ENCODE measurements around the gene RAB40C. TPM values are rescaled to one million over a fixed set of nuclear protein-coding genes. Genes with fewer than 3 reads are reported as not detected.

The RAB40C gene
- total and polyA plus RNA-seq, 2 donors (not counting 1 experiment from before 2014, with no cell fraction given): 12.7 to 26.9 TPM

- 95% methylated on average over 31 of the region's 33 CpGs for WGBS (ENCODE audit: insufficient coverage)
- Histone ChIP-seq H4K20me1 (ENCODE audit: control insufficient read depth, insufficient read depth, low read length, poor library complexity, severe bottlenecking) (no peaks in the 10 kb centered on the region), H3K27ac (ENCODE audit: low read length in 2 of 2) (no peak overlapping the region), H3K36me3 (replicated peaks in 1 of 2; ENCODE audit: control extremely low read depth in 1 of 2, control insufficient read depth in 1 of 2, extremely low read depth in 1 of 2, insufficient read depth in 2 of 2, low read length in 1 of 2) (peaks cover 0 to 8% of the 10 kb centered on the region in 2 experiments), H3K4me2 (replicated peaks; ENCODE audit: low read depth, low read length, poor library complexity, severe bottlenecking) (no peak overlapping the region), H3K4me3 (ENCODE audit: control extremely low read depth in 1 of 5, extremely low read depth in 1 of 5, insufficient read depth in 1 of 5, low read depth in 2 of 5, low read length in 4 of 5) (no peak overlapping the region), H2AFZ (ENCODE audit: insufficient read depth, low read depth, low read length, poor library complexity, severe bottlenecking) (no peak overlapping the region), H3K79me2 (ENCODE audit: control insufficient read depth, insufficient read depth, low read length) (no peaks in the 10 kb centered on the region), H3K27me3 (replicated peaks in 1 of 4; ENCODE audit: control extremely low read depth in 1 of 4, control insufficient read depth in 3 of 4, insufficient read depth in 4 of 4, low read length in 3 of 4) (peaks cover 0 to 10% (median 2%) of the 10 kb centered on the region in 4 experiments), H3K9ac (ENCODE audit: low read length) (no peak overlapping the region), H3K4me1 (ENCODE audit: control insufficient read depth in 2 of 2, insufficient read depth in 2 of 2, low read length in 2 of 2) (no peaks in the 10 kb centered on the region), H3K9me3 (ENCODE audit: control extremely low read depth in 1 of 3, control insufficient read depth in 2 of 3, insufficient read depth in 1 of 3, low read length in 2 of 3) (peaks cover 0 to 2% (median 0%) of the 10 kb centered on the region in 3 donors)
- ATAC-seq (ENCODE audit: low read depth) (no peak), DNase-seq (no peak)
- Mint-ChIP-seq H3K9me3 (ENCODE audit: insufficient read depth) (no peaks in the 10 kb centered on the region), H3K4me1 (no peaks in the 10 kb centered on the region), H3K27me3 (peaks cover 4% of the 10 kb centered on the region), H3K27ac (no peak overlapping the region), H3K4me3 (no peak overlapping the region)
- intact Hi-C loops (cut with micrococcal nuclease): no loop called here
- POLR2A ChIA-PET: no interaction called here
- TF ChIP-seq, protein P1, sequence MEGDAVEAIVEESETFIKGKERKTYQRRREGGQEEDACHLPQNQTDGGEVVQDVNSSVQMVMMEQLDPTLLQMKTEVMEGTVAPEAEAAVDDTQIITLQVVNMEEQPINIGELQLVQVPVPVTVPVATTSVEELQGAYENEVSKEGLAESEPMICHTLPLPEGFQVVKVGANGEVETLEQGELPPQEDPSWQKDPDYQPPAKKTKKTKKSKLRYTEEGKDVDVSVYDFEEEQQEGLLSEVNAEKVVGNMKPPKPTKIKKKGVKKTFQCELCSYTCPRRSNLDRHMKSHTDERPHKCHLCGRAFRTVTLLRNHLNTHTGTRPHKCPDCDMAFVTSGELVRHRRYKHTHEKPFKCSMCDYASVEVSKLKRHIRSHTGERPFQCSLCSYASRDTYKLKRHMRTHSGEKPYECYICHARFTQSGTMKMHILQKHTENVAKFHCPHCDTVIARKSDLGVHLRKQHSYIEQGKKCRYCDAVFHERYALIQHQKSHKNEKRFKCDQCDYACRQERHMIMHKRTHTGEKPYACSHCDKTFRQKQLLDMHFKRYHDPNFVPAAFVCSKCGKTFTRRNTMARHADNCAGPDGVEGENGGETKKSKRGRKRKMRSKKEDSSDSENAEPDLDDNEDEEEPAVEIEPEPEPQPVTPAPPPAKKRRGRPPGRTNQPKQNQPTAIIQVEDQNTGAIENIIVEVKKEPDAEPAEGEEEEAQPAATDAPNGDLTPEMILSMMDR (IDR thresholded peaks at IDR 0.05): no peak
- TF ChIP-seq EZH2 (IDR thresholded peaks at IDR 0.05; ENCODE audit: borderline replicate concordance, insufficient read depth, low read depth, low read length, poor library complexity, severe bottlenecking): no peak
- CTCF ChIA-PET: no interaction called here
Observed at GRCh38 chr16:553601-554296, 36.1 kb upstream of the RAB40C start.

- no peak for DNase-seq
- POLR2A ChIA-PET: no interaction called here
- 95% methylated on average over 11 of the region's 11 CpGs for WGBS (ENCODE audit: insufficient coverage)
- no peaks in the 10 kb centered on the region for H4K20me1 ChIP-seq (ENCODE audit: control insufficient read depth, insufficient read depth, low read length, poor library complexity, severe bottlenecking)
- H3K27me3 ChIP-seq (replicated peaks in 1 of 4; ENCODE audit: control extremely low read depth in 1 of 4, control insufficient read depth in 3 of 4, insufficient read depth in 4 of 4, low read length in 3 of 4): peaks cover 0 to 16% (median 3%) of the 10 kb centered on the region in 4 experiments
- H3K9me3 ChIP-seq (ENCODE audit: control extremely low read depth in 1 of 3, control insufficient read depth in 2 of 3, insufficient read depth in 1 of 3, low read length in 2 of 3): peaks cover 0 to 2% (median 0%) of the 10 kb centered on the region in 3 donors
- H3K4me1 ChIP-seq (ENCODE audit: control insufficient read depth in 2 of 2, insufficient read depth in 2 of 2, low read length in 2 of 2): peaks cover 0 to under 1% of the 10 kb centered on the region in 2 donors
- no peak overlapping the region for H3K4me3 ChIP-seq (ENCODE audit: control extremely low read depth in 1 of 5, extremely low read depth in 1 of 5, insufficient read depth in 1 of 5, low read depth in 2 of 5, low read length in 4 of 5)
- Mint-ChIP-seq H3K9me3 (ENCODE audit: insufficient read depth) (no peaks in the 10 kb centered on the region), H3K4me1 (no peaks in the 10 kb centered on the region), H3K27ac (no peak overlapping the region), H3K27me3 (peaks cover 4% of the 10 kb centered on the region), H3K4me3 (no peak overlapping the region)
- no peak for ATAC-seq (ENCODE audit: low read depth)
- H3K79me2 ChIP-seq (ENCODE audit: control insufficient read depth, insufficient read depth, low read length): no peaks in the 10 kb centered on the region
- no peak overlapping the region for H2AFZ ChIP-seq (ENCODE audit: insufficient read depth, low read depth, low read length, poor library complexity, severe bottlenecking)
- TF ChIP-seq, protein P1 (IDR thresholded peaks at IDR 0.05): no peak
- no peak for TF ChIP-seq EZH2 (IDR thresholded peaks at IDR 0.05; ENCODE audit: borderline replicate concordance, insufficient read depth, low read depth, low read length, poor library complexity, severe bottlenecking)
- CTCF ChIA-PET: no interaction called here
- intact Hi-C loops (cut with micrococcal nuclease): no loop called here
- no peak overlapping the region for H3K27ac ChIP-seq (ENCODE audit: low read length in 2 of 2)
- H3K9ac ChIP-seq (ENCODE audit: low read length): no peak overlapping the region
- no peak overlapping the region for H3K4me2 ChIP-seq (replicated peaks; ENCODE audit: low read depth, low read length, poor library complexity, severe bottlenecking)
- peaks cover 0 to 8% of the 10 kb centered on the region in 2 experiments for H3K36me3 ChIP-seq (replicated peaks in 1 of 2; ENCODE audit: control extremely low read depth in 1 of 2, control insufficient read depth in 1 of 2, extremely low read depth in 1 of 2, insufficient read depth in 2 of 2, low read length in 1 of 2)
Observed at GRCh38 chr16:554297-554621, 35.6 kb upstream of the RAB40C start.

All from B cell (primary cell).